ENCODE data around the gene QRFP.

DNA sequence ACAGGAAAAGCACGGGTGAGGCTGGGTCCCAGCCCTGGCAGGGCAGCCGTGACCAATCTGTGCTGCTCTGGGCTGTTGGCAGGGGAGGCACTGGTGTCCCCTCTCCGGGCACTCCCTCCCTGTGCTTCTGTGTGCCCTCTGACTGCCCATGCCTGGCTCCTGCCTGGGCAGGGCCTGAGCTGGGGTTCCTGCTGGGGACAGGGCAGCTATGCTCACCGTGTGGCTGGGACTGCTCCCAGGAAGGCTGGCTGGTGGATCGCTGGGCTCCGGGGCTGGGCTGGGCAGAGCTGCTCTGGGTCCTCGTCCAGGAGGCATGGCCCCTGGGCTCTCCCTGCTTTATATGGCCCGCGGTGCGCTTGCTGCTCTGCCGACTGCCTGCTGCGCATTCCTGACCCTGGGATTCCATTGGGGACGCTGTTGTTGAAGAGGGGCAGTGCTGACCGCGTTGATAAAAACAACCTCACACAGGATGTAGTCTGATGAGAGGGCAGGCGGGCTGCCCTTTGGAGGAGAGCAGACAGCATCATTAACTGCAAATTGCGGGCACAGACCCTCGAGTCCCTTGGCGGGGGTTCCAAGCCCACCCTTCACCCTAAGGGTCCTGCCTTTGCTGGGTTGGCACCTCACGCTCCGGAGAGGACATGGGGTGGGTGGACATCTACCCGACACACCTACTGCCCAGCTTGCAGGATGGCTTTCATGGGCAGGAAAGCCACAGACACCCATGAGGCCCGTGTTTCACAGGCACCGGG is 955 bp downstream of the QRFP start:
- TF ChIP-seq, protein P1, sequence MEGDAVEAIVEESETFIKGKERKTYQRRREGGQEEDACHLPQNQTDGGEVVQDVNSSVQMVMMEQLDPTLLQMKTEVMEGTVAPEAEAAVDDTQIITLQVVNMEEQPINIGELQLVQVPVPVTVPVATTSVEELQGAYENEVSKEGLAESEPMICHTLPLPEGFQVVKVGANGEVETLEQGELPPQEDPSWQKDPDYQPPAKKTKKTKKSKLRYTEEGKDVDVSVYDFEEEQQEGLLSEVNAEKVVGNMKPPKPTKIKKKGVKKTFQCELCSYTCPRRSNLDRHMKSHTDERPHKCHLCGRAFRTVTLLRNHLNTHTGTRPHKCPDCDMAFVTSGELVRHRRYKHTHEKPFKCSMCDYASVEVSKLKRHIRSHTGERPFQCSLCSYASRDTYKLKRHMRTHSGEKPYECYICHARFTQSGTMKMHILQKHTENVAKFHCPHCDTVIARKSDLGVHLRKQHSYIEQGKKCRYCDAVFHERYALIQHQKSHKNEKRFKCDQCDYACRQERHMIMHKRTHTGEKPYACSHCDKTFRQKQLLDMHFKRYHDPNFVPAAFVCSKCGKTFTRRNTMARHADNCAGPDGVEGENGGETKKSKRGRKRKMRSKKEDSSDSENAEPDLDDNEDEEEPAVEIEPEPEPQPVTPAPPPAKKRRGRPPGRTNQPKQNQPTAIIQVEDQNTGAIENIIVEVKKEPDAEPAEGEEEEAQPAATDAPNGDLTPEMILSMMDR (IDR thresholded peaks at IDR 0.05), result no peak
- TF ChIP-seq POLR2A (IDR thresholded peaks at IDR 0.05), result no peak

All from gastroesophageal sphincter (tissue), 3 donors.